Karpas-422 (cell line): ENCODE measurements around the gene ANKRD35. TPM values are rescaled to one million over a fixed set of nuclear protein-coding genes. Genes with fewer than 3 reads are reported as not detected.
"Not testable (repeated sequence)": the region's sequence is repeated elsewhere in the genome, so short reads cannot be mapped to it uniquely, and the experiment has no call there.

Source experiments
- DNase-seq: peaks from one replicate; pipeline ENCODE4 v3.0.0-alpha.2; 2015
- H2AFZ ChIP-seq: fragments of 200-600 bp; sonication (generic); 2 replicates; pipeline ENCODE4 v1.6.1; 2014; ENCODE audit warnings: antibody characterized with exemption, low read length, mixed read lengths
- H3K27ac ChIP-seq: fragments of 200-600 bp; sonication (generic); 2 replicates; pipeline ENCODE4 v1.5.1; 2014; ENCODE audit warnings: mild to moderate bottlenecking, low read length, moderate library complexity
- H3K27me3 ChIP-seq: fragments of 200-600 bp; sonication (generic); 2 replicates; pipeline ENCODE4 v1.6.1; 2014; ENCODE audit warnings: low read length, mixed read lengths
- H3K36me3 ChIP-seq: fragments of 200-600 bp; sonication (generic); 2 replicates; pipeline ENCODE4 v1.6.1; 2014; ENCODE audit warnings: low read length, mixed read lengths; ENCODE audit not compliant: insufficient read depth
- H3K4me1 ChIP-seq: fragments of 200-600 bp; sonication (generic); 2 replicates; pipeline ENCODE4 v1.6.1; 2014; ENCODE audit warnings: mild to moderate bottlenecking, low read length, mixed read lengths
- H3K4me2 ChIP-seq: fragments of 200-600 bp; sonication (generic); 2 replicates; pipeline ENCODE4 v1.6.1; 2014; ENCODE audit warnings: low read length, low read depth, mild to moderate bottlenecking; ENCODE audit not compliant: poor library complexity, severe bottlenecking
- H3K4me3 ChIP-seq: fragments of 200-600 bp; sonication (generic); 2 replicates; pipeline ENCODE4 v1.5.1; 2014; ENCODE audit warnings: mild to moderate bottlenecking, antibody characterized with exemption, low read length, mixed read lengths
- H3K79me2 ChIP-seq: fragments of 200-600 bp; sonication (generic); 2 replicates; pipeline ENCODE4 v1.6.1; 2014; ENCODE audit warnings: mild to moderate bottlenecking, low read length, mixed read lengths
- H3K9ac ChIP-seq: fragments of 200-600 bp; sonication (generic); 2 replicates; pipeline ENCODE4 v1.6.0; 2014; ENCODE audit warnings: low read length
- H3K9me2 ChIP-seq: fragments of 200-600 bp; sonication (generic), shearing (Covaris generic); replicated peaks from 2 replicates; pipeline ENCODE4 v1.6.0; 2014; ENCODE audit warnings: mild to moderate bottlenecking, low read length, moderate library complexity; ENCODE audit not compliant: insufficient read depth
- H3K9me3 ChIP-seq: fragments of 300-700, 200-600 bp; sonication (generic); 2 replicates; pipeline ENCODE4 v1.6.1; 2014; ENCODE audit warnings: low read length, mixed read lengths
- H4K20me1 ChIP-seq: fragments of 200-600 bp; sonication (generic); 2 replicates; pipeline ENCODE4 v1.6.1; 2014; ENCODE audit warnings: mild to moderate bottlenecking, antibody characterized with exemption, low read length, low read depth; ENCODE audit not compliant: insufficient read depth
- total RNA-seq: library from RNA; depleted of rRNA; stranded (reverse); fragments of >200 nt; shearing (Covaris generic); gene quantifications from 2 replicates; pipeline ENCODE4 v1.2.3, GENCODE V29; 2014; ENCODE audit warnings: low replicate concordance

Gene ANKRD35
- total RNA-seq, 1 experiment from 2014 or later, result not detected

- H3K4me1 ChIP-seq, result peaks cover 40% of the 10 kb centered on the region
- no peaks in the 10 kb centered on the region for H4K20me1 ChIP-seq
- H3K9ac ChIP-seq, result peak overlapping the region; percentile 85
- peak; percentile 87 for DNase-seq
- peak overlapping the region; percentile 87 for H3K27ac ChIP-seq
- H3K27me3 ChIP-seq, result no peaks in the 10 kb centered on the region
- H3K4me3 ChIP-seq, result peak overlapping the region; percentile 75
- H3K36me3 ChIP-seq, result peaks cover 17% of the 10 kb centered on the region; the same call in 1 of the 2 replicates
- H3K79me2 ChIP-seq, result no peaks in the 10 kb centered on the region
- no peaks in the 10 kb centered on the region for H3K9me3 ChIP-seq
- H3K4me2 ChIP-seq, result peak overlapping the region; percentile 88
- H3K9me2 ChIP-seq, result no peaks in the 10 kb centered on the region
- H2AFZ ChIP-seq, result 0 out of 2 replicates have a peak overlapping the region, but pooled peaks have one; percentile 1
These were observed 40.5 kb downstream of the ANKRD35 start for GRCh38 chr1:145845144-145845513.

DNA sequence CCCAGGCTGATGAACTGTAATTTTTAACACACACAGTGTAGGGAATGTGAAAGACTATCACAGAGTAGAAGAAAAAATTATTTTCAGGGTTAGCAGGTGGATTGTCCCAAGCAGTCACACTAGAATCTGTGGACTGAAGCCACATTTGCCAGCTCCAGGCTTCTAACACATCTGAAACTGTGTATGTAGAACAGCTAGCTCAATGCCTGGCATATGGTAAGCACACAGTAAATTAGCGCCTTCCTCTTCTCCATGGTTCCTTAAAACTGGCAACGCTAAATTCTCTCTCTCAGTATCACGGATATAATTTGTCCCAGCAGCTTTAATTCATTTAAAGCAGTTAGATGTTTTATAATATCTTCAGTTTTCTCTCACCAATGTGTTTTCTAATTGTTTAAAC is 42.6 kb downstream of the ANKRD35 start:
- H3K9ac ChIP-seq, result no peak overlapping the region
- no peaks in the 10 kb centered on the region for H3K27me3 ChIP-seq
- no peak overlapping the region for H2AFZ ChIP-seq
- H3K79me2 ChIP-seq, result no peaks in the 10 kb centered on the region
- no peaks in the 10 kb centered on the region for H3K9me3 ChIP-seq
- no peak for DNase-seq
- peaks cover 36% of the 10 kb centered on the region for H3K4me1 ChIP-seq
- no peaks in the 10 kb centered on the region for H3K9me2 ChIP-seq
- peak overlapping the region; percentile 87 for H3K27ac ChIP-seq
- no peak overlapping the region for H3K4me3 ChIP-seq
- H3K4me2 ChIP-seq, result no peak overlapping the region
- H4K20me1 ChIP-seq, result no peaks in the 10 kb centered on the region
- H3K36me3 ChIP-seq, result peaks cover 26% of the 10 kb centered on the region; the same call in 1 of the 2 replicates

DNA sequence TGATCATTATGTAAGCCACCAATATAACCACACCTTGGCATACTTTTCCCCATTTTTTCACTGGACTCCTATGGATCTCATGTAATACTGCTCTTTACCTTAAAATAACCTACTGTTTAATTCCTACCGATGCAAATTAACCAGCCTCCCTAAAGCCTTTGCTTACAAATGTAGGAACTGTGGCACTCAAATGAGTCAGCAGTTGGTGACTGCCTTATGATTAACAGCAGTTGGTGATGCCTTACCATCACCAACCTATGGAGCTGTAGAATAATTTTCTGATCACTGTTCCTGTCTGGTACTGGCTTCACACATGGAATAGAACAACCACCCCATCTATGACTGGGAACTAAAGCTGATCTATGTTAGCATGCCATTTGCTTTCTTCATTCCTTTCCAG is 48.0 kb downstream of the ANKRD35 start:
- H3K36me3 ChIP-seq, result peaks cover 55% of the 10 kb centered on the region
- no peak for DNase-seq
- H3K79me2 ChIP-seq, result no peaks in the 10 kb centered on the region
- no peaks in the 10 kb centered on the region for H3K27me3 ChIP-seq
- no peaks in the 10 kb centered on the region for H3K4me1 ChIP-seq
- no peak overlapping the region for H3K4me2 ChIP-seq
- no peak overlapping the region for H3K9ac ChIP-seq
- no peak overlapping the region for H3K27ac ChIP-seq
- no peak overlapping the region for H3K4me3 ChIP-seq
- H2AFZ ChIP-seq, result no peak overlapping the region
- H3K9me3 ChIP-seq, result no peaks in the 10 kb centered on the region
- no peaks in the 10 kb centered on the region for H4K20me1 ChIP-seq
- no peaks in the 10 kb centered on the region for H3K9me2 ChIP-seq

DNA sequence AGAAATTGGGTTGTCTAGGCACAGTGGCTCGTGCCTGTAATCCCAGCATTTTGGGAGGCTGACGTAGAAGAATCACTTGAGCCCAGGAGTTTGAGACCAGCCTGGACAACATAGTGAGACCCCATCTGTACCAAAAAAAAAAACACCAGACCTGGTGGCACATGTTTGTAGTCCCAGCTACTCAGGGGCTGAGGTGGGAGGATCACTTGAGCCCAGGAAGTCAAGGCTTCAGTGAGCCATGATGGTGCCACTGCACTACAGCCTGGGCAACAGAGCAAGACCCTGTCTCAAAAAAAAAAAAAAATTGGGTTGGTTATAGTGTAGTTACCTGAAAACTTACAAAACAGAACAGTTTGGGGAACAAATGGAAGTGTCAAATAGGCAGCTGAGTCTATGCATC is 54.9 kb downstream of the ANKRD35 start:
- H3K27ac ChIP-seq, H3K9me3 ChIP-seq, H4K20me1 ChIP-seq, H3K9ac ChIP-seq, H3K4me1 ChIP-seq, H3K4me2 ChIP-seq, H3K9me2 ChIP-seq, DNase-seq, H3K27me3 ChIP-seq, H3K4me3 ChIP-seq, H2AFZ ChIP-seq: not testable (repeated sequence)
- Histone ChIP-seq H3K79me2 (peaks cover 12% of the 10 kb centered on the region), H3K36me3 (peaks cover 67% of the 10 kb centered on the region)

DNA sequence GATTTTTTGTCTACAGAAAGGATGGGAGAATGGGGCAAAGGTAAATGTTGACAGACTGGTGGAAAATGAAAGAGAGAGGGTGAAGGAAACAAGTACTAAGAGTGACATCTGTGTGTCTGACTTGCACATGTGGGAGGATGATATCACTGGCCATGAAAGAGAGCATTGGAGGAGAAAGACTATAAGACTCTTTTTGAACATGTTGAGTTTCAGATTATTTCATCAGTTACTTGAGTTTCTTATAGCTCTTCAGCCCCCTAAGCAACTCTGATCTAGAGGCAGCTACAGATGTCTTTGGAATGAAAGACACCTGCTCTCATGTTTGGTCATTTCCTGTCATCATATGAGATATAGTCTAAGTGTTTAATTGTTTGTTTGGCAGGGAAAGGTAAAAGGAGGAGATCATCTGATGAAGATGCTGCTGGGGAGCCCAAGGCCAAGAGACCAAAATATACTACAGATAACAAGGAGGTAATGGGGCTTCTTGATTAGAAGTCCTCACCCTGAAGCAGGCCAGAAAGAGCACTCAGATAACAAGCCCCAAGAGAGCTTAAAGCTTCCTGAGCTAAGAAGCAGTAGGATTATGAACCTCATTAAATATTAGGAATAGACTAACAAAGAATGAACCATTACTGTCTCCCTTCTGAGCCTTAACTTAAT is 57.2 kb downstream of the ANKRD35 start:
- Histone ChIP-seq H4K20me1 (no peaks in the 10 kb centered on the region), H3K27me3 (no peaks in the 10 kb centered on the region), H3K9me3 (no peaks in the 10 kb centered on the region), H3K27ac (peak overlapping the region; percentile 28; the same call in 1 of the 2 replicates), H2AFZ (no peak overlapping the region), H3K4me1 (peaks cover 15% of the 10 kb centered on the region), H3K79me2 (peaks cover 34% of the 10 kb centered on the region), H3K9me2 (no peaks in the 10 kb centered on the region), H3K4me2 (no peak overlapping the region), H3K4me3 (no peak overlapping the region), H3K36me3 (peaks cover 55% of the 10 kb centered on the region), H3K9ac (no peak overlapping the region)
- no peak for DNase-seq

DNA sequence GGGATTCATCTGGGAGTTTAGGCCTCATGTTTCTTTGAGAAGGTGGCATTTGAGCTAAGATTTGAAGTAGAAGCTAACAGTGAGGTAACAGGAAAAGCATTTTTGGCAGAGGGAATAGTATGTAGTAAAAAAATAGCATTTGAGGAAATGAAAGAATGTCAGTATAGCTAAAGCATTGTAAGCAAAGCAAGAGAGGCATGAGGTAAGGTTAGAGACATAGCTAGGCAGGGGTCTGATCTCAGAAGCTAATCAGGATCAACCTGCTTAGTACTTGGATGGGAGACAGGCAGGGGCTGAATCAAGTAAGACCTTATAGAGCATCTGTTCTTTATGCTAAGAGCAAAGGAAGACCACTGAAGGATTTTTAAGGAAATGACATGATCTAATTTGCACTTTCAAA is 57.7 kb downstream of the ANKRD35 start:
- Histone ChIP-seq H3K27me3 (no peaks in the 10 kb centered on the region), H3K27ac (peak overlapping the region; percentile 28; the same call in 1 of the 2 replicates), H3K9me2 (no peaks in the 10 kb centered on the region), H3K36me3 (peaks cover 49% of the 10 kb centered on the region), H3K4me3 (no peak overlapping the region), H3K4me1 (peaks cover 15% of the 10 kb centered on the region), H3K4me2 (no peak overlapping the region), H3K9me3 (no peaks in the 10 kb centered on the region), H3K79me2 (peaks cover 34% of the 10 kb centered on the region), H4K20me1 (no peaks in the 10 kb centered on the region), H3K9ac (no peak overlapping the region), H2AFZ (no peak overlapping the region)
- DNase-seq, result no peak

GRCh38 chr1:145826030-145826429 is 59.6 kb downstream of the ANKRD35 start:
- peak; percentile 40 for DNase-seq
- no peak overlapping the region for H2AFZ ChIP-seq
- no peaks in the 10 kb centered on the region for H3K27me3 ChIP-seq
- H4K20me1 ChIP-seq, result no peaks in the 10 kb centered on the region
- peak overlapping the region; percentile 71 for H3K4me2 ChIP-seq
- no peaks in the 10 kb centered on the region for H3K9me2 ChIP-seq
- no peaks in the 10 kb centered on the region for H3K9me3 ChIP-seq
- H3K4me1 ChIP-seq, result peaks cover 15% of the 10 kb centered on the region
- H3K27ac ChIP-seq, result no peak overlapping the region
- H3K36me3 ChIP-seq, result peaks cover 36% of the 10 kb centered on the region
- H3K9ac ChIP-seq, result no peak overlapping the region
- H3K4me3 ChIP-seq, result peak overlapping the region; percentile 89; the same call in 1 of the 2 replicates
- peaks cover 38% of the 10 kb centered on the region for H3K79me2 ChIP-seq

GRCh38 chr1:145824499-145824842 is 61.2 kb downstream of the ANKRD35 start:
- DNase-seq, result peak; percentile 40
- H3K4me3 ChIP-seq, result peak overlapping the region; percentile 89

More at GRCh38 chr1:145824499-145824842, 61.2 kb downstream of the ANKRD35 start:
- Histone ChIP-seq H3K9ac (peak overlapping the region; percentile 85), H4K20me1 (no peaks in the 10 kb centered on the region), H3K79me2 (peaks cover 39% of the 10 kb centered on the region), H3K9me3 (no peaks in the 10 kb centered on the region), H3K27ac (peak overlapping the region; percentile 61), H3K9me2 (no peaks in the 10 kb centered on the region), H3K36me3 (peaks cover 26% of the 10 kb centered on the region), H3K4me2 (peak overlapping the region; percentile 71), H3K4me1 (peaks cover 15% of the 10 kb centered on the region), H3K27me3 (no peaks in the 10 kb centered on the region), H2AFZ (peak overlapping the region; percentile 61; the same call in 1 of the 2 replicates)
